ENCODE results near the gene GRHL1.

- no peak for TF ChIP-seq CTCF (IDR thresholded peaks at IDR 0.05)
- no peak for TF ChIP-seq POLR2A (IDR thresholded peaks at IDR 0.05)
These were observed 33.2 kb upstream of the GRHL1 start for GRCh38 chr2:9918275-9918674.

All from testis (tissue), 2 donors.